Brain pericyte (primary cell): ENCODE data around the gene ADK.
"Not testable (repeated sequence)": the region's sequence is repeated elsewhere in the genome, so short reads cannot be mapped to it uniquely, and the experiment has no call there.

ENCODE experiments used
- DNase-seq: peaks from one replicate; pipeline ENCODE4 v3.0.0-alpha.2; 2012; ENCODE audit warnings: low read depth, low spot score

Gene ADK

GRCh38 chr10:74300074-74300621 lies 149.1 kb downstream of the ADK start:
- DNase-seq, result not testable (repeated sequence)

GRCh38 chr10:74300666-74301065 lies 149.6 kb downstream of the ADK start:
- DNase-seq, result no peak

- DNase-seq, result no peak
Measured at GRCh38 chr10:74305730-74306129, 154.7 kb downstream of the ADK start.

- DNase-seq, result no peak
Measured at GRCh38 chr10:74306227-74306982, 155.4 kb downstream of the ADK start.

DNA sequence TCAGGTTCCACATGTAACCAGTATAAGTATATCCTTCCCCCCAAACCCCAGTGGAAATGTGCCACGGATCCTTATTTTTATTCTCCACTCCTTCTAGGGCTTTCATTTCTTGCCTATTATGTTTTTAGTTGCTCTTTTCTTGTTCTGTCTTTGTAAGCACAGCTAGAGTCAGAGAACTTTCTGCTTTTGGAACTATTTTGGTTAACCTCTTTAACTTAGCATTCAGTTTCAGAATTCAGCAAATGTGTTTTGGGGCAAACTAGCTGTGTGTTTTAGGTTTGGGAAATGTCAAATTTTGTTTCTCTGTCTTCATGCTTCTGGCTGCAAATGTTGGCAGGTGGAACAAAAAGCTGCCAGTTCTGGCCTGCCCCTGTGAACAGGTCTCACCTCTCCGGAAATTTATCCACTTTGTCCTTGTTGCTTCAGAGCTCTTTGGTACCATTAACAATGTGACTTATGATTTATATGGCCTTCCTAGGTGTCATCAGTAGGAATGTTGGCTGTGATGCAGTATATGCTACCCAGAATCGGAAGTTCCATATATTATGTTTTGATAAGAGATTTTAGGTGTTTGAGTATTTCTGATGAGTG lies 156.1 kb downstream of the ADK start:
- DNase-seq, result no peak

- DNase-seq, result no peak
Measured at GRCh38 chr10:74310652-74311257, 159.7 kb downstream of the ADK start.

GRCh38 chr10:74314166-74314565 lies 163.1 kb downstream of the ADK start:
- no peak for DNase-seq

- DNase-seq, result no peak
Measured at GRCh38 chr10:74320026-74320425, 169.0 kb downstream of the ADK start.

GRCh38 chr10:74320717-74321116 lies 169.7 kb downstream of the ADK start:
- no peak for DNase-seq

GRCh38 chr10:74322141-74322540 lies 171.1 kb downstream of the ADK start:
- no peak for DNase-seq

DNA sequence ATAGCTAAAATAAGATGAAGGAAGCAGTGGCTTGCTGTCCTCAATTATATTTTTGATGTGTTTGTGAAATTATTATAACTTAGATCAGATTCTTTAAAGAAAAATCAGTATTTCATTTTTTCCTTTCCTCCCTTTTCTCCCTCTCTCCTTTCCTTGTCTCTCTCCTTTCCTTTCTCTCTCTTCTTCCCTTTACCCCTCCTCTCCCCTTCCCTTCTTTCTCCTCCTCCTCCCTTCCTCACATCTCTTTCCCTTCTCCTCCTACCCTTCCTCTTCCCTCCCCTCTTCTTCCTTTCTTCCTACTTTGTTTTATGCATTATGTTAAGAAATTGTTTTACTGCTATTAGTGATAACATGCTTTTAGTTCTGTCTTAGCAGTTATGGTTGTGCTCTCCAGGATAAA lies 171.5 kb downstream of the ADK start:
- no peak for DNase-seq

DNA sequence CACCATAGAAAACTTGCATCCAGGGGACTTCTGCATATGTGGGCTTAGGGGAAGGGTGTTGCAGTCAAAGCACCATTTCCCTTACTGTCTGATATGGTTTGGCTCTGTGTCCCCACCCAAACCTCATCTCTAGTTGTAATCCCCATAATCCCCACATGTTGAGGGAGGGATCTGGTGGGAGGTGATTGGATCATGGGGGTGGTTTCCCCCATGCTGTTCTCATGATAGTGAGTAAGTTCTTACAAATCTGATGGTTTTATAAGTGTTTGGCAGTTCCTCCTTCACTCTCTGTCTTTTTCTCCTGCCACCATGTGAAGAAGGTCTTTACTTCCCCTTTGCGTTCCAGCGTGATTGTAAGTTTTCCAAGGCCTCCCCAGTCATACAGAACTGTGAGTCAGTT lies 177.4 kb downstream of the ADK start:
- no peak for DNase-seq

DNA sequence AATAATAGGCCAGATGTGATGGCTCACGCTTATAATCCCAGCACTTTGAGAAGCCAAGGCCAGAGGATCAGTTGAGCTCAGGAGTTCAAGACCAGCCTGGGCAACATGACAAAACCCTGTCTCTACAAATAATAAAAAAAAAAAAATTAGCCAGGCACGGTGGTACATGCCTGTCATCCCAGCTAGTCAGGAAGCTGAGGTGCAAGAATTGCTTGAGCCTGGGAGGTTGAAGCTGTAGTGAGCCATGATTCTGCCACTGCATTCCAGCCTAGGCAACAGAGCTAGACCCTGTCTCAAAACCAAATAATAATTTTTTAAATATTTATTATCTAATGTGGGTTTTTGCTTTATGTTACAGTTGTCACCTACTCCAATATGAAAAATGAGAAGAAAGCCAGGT lies 178.9 kb downstream of the ADK start:
- no peak for DNase-seq

- no peak for DNase-seq
Measured at GRCh38 chr10:74330646-74331045, 179.6 kb downstream of the ADK start.

- no peak for DNase-seq
Measured at GRCh38 chr10:74332398-74332797, 181.4 kb downstream of the ADK start.

- DNase-seq, result no peak
Measured at GRCh38 chr10:74333174-74333573, 182.2 kb downstream of the ADK start.

DNA sequence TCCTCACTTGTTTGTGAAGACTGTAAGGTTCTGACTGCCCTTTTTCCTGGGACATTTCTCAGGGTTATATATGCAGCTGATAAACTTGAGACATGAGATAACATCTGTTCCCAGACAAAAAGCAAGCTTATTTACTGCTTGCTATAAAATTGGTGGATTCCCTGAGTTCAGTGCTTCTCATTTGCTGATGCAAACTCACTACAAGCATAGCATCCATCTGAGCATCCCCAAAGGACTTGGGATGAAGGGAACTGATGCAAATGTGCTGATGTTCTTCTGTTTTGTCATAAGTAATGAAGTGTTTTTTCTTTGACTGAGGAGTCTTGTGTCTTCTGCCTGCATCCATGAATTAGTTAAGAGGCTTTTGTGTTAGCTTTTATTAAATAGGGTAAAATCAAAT lies 183.2 kb downstream of the ADK start:
- no peak for DNase-seq

- DNase-seq, result no peak
Measured at GRCh38 chr10:74335501-74335900, 184.5 kb downstream of the ADK start.

DNA sequence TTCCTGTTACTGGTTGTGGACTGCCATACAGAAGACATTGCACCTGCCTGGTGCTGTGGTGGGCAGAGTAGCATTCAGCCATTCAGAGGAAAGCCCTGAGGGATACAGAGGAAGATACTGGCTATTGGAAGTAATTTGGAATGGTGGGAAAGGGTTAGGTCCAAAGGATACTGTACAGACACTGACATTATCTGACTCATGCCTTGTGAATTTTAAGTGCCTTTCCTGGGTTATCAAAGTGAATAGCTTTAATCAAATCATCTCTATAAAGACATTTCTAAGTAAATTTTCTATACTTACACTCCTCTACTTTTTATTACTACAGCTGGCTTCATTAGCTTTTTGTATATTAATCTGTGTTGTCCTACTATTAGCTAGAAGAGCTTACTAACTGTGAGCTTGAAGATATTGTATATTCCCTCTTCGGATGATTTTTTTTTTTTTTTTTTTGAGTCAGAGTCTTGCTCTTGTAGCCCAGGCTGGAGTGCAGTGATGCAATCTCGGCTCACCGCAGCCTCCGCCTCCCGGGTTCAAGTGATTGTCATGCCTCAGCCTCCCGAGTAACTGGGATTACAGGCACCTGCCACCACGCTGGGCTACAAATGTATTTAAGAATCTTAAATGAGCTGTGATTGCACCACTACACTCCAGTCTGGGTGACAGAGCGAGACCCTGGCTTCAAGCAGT lies 186.5 kb downstream of the ADK start:
- DNase-seq, result no peak

GRCh38 chr10:74342991-74343390 lies 192.0 kb downstream of the ADK start:
- no peak for DNase-seq

DNA sequence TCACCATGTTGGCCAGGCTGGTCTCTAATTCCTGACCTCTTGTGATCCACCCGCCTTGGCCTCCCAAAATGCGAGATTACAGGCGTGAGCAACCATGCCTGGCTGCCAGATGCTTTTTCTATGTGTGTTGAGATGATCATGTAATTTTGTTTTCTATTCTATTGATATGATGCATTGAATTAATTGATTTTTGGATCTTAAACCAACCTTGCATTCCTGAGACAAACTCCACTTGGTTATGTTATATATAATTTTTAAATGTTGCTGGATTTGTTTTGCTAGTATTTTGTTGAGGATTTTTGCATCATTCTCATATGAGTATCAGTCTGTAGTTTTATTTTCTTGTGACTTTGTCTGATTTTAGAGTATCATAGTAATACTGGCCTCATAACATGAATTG lies 192.8 kb downstream of the ADK start:
- no peak for DNase-seq

DNA sequence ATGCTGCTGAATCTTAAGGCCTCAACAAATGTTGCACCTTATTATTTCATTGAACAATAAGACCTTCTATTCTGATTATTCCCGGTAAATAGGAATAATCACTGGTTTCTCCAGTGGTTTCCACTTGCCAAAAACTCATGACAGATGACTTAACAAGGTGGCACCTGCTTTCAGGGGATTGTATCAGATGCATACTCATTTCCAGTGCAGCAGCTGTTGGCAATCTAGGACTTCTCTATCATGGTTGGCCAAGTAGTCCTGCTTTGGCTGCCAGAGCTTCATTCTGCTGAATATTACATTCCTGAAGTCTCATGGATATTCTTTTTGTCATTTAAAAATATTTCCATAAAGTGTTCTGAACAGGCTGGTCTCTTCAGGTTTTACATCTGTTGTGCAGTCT lies 193.3 kb downstream of the ADK start:
- no peak for DNase-seq
